Measurements from ENCODE around the gene NSUN3.
"Not testable (repeated sequence)": the region's sequence is repeated elsewhere in the genome, so short reads cannot be mapped to it uniquely, and the experiment has no call there.

NSUN3 gene

DNA sequence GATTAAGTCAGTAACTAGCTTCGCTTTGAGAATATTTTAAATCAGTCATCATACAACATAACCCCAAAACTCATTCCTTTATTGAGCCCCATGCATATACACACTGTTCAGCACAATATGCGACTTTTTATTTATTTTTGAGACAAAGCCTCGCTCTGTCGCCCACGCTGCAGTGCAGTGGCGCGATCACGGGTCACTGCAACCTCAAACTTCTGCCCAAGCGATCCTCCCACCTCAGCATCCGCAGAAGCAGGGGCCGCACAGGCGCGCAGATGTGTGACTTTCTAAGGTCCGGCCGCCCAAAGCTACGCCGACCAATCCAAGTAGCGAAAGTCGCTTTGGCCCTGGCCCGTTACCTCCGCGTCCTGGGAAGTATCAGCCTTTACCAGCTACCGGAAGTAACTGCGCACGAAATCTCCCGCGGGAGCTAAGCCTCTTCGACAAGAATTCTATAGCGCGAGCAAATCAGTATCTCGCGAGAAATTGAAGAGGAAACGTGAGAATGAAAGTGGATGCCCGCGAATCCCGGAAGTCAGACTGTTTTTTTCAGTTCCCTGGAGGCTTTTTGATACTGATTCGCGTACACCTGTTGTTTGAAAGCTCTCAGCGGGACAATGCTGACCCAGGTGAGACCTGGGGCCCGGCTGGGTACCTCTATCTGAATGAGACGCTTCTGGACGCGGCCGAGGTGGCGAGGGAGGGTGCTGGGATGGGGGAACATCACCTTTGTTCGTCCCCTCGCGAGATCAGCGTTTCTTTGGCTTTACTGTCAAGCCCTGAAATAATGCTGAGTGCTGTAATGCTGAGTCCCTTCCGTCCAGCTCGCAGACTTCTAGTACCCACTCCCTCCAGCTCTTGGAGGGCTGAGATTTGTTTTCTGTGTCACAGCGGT, at the start of gene NSUN3, which contains the start of gene DHFR2:
TSS of gene NSUN3 (plus strand) at position 549 of the 892 bp plus-strand sequence. CDS start at position 615, 66 bp downstream.
TSS of gene DHFR2 (minus strand) at position 404 of the 892 bp plus-strand sequence. CDS start 1,405 bp downstream, outside the sequence.
- peak; percentile 78 to 94 (median 86) for DNase-seq

- DNase-seq, result peak in 2 of 6 experiments; percentile 17 to 20
Observed at GRCh38 chr3:94015025-94015424, 47.8 kb upstream of the NSUN3 start.

- no peak for DNase-seq
Observed at GRCh38 chr3:94019659-94020058, 43.2 kb upstream of the NSUN3 start.

- DNase-seq, result no peak
Observed at GRCh38 chr3:94020293-94020692, 42.6 kb upstream of the NSUN3 start.

DNA sequence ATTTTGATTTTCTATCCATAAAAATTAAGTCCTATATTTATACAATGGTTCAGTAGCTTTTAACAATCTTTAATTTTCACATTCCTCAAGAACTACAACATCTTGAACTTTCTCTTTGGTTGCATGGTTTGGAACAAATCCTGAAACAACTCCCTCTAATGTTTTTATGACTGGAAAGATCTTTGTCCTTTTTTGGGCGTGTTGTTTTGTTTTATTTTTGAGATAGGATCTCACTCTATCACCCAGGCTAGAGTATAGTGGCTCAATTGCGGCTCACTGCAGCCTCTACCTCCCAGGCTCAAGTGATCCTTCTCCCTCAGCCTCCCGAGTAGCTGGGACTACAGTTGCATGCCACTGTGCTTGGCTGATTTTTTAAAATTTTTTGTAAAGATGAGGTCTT, 38.5 kb upstream of the NSUN3 start:
- no peak for DNase-seq

DNA sequence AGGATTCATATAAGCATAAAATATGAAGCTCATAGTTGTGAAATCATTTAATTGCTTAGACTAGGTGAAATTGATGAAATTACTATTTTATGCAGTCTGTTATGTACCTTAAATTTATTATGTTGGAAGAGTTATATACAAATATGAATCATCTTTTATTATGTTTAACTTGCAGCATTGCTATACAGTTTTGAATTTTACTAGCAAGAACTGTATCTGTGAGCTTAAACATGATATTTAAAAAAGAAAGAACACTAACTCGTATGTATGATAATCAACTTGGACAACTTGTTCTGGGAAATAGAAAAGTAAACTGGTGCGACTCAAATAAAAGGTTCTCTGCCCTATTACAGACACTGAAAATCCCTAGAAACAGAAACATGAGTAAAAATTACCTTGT, 36.2 kb upstream of the NSUN3 start:
- DNase-seq, result no peak

GRCh38 chr3:94028093-94028837, 34.6 kb upstream of the NSUN3 start, which contains the start of gene STX19:
Gene STX19 (minus strand): TSS chr3:94028597. CDS start chr3:94015269, 13,328 bp downstream.
- DNase-seq, result no peak

DNA sequence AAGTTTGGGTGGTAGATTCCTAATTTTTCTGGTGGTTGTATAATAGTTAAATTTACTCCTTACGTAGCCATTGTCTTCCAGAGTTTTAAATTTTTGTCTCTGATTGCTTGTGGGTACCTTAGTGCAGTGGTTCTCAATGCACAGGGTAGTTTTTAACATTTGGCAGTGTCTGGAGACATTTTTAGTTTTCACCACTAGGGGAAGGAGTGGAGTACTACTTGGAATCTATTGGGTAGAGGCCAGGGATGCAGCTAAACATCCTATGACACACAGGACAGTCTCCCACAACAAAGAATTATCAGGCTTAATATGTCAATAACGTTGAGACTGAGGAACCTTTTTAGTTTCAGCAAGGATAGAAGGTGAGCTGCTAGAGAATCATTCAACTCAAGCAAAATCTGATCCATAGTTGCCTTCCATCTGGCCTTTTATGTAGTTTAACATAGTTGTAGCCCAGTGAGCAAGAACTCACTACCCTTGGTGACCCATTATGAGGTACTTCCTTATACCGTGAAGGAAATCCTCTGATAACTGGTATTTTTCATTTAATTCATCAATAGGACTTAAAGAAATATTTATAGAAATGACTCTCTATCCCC, 25.9 kb upstream of the NSUN3 start:
- DNase-seq, result no peak

GRCh38 chr3:94043285-94043684, 19.6 kb upstream of the NSUN3 start:
- DNase-seq, result no peak

DNA sequence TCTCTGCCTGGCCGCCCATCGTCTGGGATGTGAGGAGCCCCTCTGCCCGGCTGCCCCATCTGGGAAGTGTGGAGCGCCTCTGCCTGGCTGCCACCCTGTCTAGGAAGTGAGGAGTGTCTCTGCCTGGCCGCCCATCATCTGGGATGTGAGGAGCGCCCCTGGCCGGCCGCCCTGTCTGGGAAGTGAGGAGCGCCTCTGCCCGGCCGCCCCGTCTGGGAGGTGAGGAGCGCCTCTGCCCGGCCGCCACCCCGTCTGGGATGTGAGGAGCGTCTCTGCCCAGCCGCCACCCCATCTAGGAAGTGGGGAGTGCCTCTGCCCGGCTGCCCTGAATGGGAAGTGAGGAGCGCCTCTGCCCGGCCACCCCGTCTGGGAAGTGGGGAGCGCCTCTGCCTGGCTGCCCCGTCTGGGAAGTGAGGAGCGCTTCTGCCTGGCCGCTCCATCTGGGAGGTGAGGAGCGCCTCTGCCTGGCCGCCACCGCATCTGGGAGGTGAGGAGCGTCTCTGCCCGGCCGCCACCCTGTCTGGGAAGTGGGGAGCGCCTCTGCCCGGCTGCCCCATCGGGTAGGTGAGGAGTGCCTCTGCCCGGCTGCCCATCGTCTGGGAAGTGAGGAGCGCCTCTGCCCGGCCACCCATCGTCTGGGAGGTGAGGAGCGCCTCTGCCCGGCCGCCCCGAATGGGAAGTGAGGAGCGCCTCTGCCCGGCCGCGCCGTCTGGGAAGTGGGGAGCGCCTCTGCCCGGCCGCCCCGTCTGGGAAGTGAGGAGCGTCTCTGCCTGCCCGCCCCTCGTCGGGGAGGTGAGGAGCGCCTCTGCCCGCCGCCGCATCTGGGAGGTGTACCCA, 18.5 kb upstream of the NSUN3 start:
- DNase-seq, result not testable (repeated sequence)

DNA sequence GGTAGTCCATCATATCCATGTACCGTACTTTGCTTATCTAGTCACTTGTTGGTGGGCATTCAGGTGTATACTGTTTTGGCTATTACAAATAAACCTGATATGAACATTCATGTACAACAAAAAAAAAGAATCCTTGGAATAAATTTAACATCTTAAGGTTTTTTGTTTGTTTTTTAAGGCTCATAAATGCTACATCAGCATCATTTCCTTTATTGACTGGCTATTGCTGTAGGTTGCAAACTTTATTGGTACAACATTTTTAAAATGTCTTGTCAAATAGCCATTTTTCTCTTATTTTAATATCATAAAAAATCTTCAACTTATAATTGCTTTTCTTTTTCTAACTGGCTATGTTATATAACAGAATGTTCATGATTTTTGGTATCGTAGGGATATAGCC, 16.3 kb upstream of the NSUN3 start:
- DNase-seq, result no peak

DNA sequence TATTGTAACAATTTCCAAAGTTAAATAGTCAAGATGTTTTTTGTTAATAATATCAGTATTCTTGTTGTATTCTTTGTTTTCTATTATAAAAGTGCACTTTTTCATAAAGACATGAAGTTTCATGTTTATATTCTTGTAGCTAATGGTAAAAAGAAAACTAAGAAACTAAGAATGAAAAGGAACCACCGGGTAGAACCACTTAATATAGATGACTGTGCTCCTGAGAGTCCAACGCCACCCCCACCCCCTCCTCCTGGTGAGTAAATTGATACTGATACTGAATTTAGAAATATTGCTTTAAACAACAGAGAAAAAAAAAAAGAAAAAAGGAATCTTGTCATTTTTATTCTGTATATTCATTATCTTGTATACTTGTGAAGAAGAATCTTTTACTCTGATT, 13.6 kb upstream of the NSUN3 start:
- no peak for DNase-seq

GRCh38 chr3:94050546-94050945, 12.3 kb upstream of the NSUN3 start:
- no peak for DNase-seq

DNA sequence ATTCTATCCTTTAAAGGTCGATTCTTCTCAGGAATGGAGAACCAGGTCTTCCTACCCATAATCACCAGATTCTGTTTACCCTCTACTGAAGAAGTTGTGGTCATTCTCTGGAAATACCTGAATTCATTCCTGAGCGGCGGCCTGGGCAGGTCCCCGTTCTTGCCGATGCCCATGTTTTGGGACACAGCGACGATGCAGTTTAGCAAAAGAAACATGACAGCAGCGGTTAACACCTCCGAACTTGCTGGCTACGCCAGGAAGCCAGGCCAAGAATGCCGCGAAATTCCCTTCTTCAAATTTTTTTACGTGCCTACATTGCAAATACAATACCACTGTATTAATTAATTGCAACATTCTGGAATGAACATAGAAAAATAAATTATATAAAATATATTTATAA, 1.6 kb upstream of the NSUN3 start:
- DNase-seq, result no peak

DNA sequence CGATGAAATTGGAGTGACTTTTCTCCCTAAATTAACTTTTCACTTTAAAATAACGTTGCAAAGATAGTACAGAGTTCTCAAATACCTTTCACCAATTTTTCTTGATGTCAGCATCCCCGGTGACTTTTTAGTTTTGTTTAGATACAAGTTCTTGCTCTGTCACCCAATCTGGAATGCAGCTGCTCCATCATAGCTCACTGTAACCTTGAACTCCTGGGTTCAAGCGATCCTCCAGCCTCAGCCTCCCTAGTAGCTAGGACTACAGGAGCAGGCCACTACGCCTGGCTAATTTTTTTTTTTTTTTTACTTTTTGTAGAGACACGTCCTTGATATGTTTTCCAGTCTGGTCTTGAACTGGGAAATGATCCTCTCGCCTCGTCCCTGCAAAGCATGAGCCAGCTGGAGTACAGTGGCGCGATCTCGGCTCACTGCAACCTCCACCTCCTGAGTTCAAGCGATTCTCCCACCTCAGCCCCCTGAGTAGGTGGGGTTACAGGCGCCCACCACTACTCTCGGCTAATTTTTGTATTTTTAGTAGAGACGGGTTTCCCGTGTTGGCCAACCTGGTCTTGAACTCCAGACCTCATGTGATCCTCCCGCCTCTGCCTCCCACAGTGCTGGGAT, 747 bp downstream of the NSUN3 start:
- no peak for DNase-seq

DNA sequence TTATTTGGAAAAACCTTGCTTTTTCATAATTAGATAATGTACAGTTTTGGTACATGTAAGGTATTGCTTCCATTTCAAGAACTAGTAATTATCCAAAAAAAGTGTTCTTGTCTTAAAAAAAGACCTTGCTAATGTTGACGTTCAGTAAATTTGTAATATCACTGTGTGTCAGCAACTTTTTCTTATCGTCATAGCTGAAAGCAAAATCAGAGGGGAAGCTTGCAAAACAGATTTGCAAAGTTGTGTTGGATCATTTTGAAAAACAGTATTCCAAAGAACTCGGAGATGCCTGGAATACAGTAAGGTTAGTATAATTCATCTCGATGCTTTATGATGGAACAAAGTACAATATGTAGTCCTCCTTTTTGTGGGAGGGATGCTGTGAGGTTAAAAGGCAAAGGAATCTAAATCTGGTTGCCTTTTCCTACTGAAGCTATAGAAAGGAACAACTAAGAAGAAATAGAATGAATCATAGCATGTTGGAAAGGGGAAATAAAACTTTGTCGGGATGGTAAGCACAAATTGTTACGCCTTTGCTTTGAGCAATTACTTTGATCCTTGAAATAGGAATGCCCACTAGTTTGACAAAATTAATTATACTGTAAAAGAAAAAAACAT, 1.5 kb downstream of the NSUN3 start:
- no peak for DNase-seq

- no peak for DNase-seq
Observed at GRCh38 chr3:94065122-94065521, 2.3 kb downstream of the NSUN3 start.

DNA sequence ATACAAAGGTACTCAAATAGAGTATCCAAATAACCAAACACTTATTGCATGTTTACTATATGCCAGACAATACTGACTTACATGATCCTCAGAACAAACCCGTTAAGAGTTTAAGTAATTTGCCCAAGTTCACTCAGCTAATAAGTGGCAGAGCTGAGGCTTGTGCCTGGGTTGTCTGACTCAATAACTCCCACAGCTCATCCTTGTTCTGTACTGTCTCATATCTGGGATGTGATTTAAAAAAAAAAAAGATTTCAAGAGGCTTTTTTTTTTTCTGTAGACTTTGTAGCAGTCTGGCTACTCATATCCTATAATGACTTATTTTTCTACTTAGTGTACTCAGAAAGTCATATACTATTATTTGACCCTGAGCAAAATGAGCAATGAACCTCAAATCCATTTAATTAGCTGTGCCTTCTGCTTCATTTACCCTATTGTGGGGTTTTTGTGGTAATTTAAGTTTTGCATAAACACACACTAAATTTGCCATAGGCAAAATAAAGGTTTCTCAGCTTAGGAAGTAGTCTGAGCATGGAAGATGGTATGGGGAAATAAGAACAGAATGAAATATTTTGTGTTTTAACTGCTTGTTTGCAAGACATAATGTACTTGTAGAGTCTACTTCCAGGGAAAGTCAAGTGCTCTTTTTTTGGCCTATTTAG, 3.1 kb downstream of the NSUN3 start:
- DNase-seq, result no peak

GRCh38 chr3:94066506-94067500, 3.9 kb downstream of the NSUN3 start:
- DNase-seq, result no peak

Data from stimulated activated naive CD4-positive, alpha-beta T cell (primary cell).